Vagina (tissue), 2 donors: ENCODE results near the gene AGBL1.
"Not testable (repeated sequence)": the region's sequence is repeated elsewhere in the genome, so short reads cannot be mapped to it uniquely, and the experiment has no call there.

Source experiments
- CTCF ChIP-seq, 3 experiments: fragments of 450-650 bp in 2 of 3; fragments of 200-600 bp in 1 of 3; sonication (generic) in 1 of 3; IDR thresholded peaks; one replicate each; pipeline ENCODE4 v1.5.1; 2017 to 2019; ENCODE audit warnings: antibody characterized with exemption in 3 of 3, mild to moderate bottlenecking in 2 of 3, moderate library complexity in 2 of 3
- POLR2A ChIP-seq, 2 donors: fragments of 450-650 bp; IDR thresholded peaks; one replicate each; pipeline ENCODE4 v1.6.1; 2017; ENCODE audit warnings: antibody characterized with exemption in 2 of 2, mild to moderate bottlenecking in 2 of 2, moderate library complexity in 2 of 2
- POLR2AphosphoS5 ChIP-seq, 2 donors: sonication (generic); formaldehyde crosslinking; IDR thresholded peaks; one replicate each; pipeline ENCODE4 v1.9.0; 2017; ENCODE audit warnings: antibody characterized with exemption in 2 of 2, mild to moderate bottlenecking in 2 of 2, low read depth in 1 of 2; ENCODE audit not compliant: insufficient read depth in 1 of 2

GRCh38 chr15:86878844-86879243 is 799.2 kb downstream of the AGBL1 start:
- not testable (repeated sequence) for TF ChIP-seq CTCF (IDR thresholded peaks at IDR 0.05); POLR2A (IDR thresholded peaks at IDR 0.05); POLR2AphosphoS5 (IDR thresholded peaks at IDR 0.05; ENCODE audit: insufficient read depth in 1 of 2, low read depth in 1 of 2)
